HEK293T (cell line): ENCODE data around the gene PFKFB2.

Source experiments
- CTBP1 ChIP-seq: fragments of 450-650 bp; IDR thresholded peaks from 2 replicates; pipeline ENCODE4 v1.6.1; 2016; ENCODE audit warnings: borderline replicate concordance
- FOXA1 ChIP-seq: fragments of 450-650 bp; IDR thresholded peaks from 2 replicates; pipeline ENCODE4 v1.6.1; 2016; ENCODE audit warnings: mild to moderate bottlenecking

GRCh38 chr1:207004931-207005830 lies 47.9 kb upstream of the PFKFB2 start:
- TF ChIP-seq FOXA1 (no peak), CTBP1 (no peak)
